Activated CD4-positive, CD25-positive, alpha-beta regulatory T cell treated with anti-CD3 and anti-CD28 coated beads, Interleukin-2, amount 50 U/mL, for 24 hours (primary cell): ENCODE data around the gene IGF2R.

Source experiments
- ATAC-seq, 2 donors: fragments of 150-1000 bp; cut with Tn5 transposase; one replicate each; pipeline ENCODE4 v1.10.0; 2021; ENCODE audit warnings: mild to moderate bottlenecking in 1 of 2, moderate library complexity in 1 of 2

The IGF2R gene

DNA sequence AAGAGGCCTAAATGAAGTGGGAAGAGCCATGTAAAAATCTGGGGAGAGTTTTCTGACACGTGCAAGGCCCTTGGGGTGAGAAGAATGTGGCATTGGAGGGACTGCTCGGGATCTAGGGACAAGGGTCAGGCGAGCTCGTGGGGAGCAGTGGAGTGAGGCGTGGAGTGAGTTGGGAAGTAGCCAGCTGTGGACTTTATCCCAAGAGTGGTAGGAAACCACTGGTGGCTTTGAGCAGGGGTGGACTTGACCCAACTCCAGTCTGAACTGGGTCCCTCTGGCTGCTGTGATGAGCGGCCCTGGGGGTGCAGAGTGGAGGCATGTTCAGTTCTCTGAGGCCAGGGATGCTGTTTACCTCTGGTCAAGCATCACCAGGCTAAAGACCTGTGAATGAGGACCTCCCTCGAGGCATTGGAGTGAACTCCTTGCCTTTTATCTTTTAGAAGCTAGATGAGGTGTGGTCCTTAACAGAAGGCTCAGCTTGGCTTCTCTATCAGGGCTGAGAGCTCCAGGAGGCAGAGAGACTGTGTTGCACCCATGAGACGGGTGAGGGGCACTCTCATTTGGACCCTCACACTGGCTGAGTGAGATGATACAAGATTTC, 173.3 kb downstream of the IGF2R start:
- ATAC-seq, result no peak

- no peak for ATAC-seq
Measured at GRCh38 chr6:160146454-160147145, 177.7 kb downstream of the IGF2R start.

DNA sequence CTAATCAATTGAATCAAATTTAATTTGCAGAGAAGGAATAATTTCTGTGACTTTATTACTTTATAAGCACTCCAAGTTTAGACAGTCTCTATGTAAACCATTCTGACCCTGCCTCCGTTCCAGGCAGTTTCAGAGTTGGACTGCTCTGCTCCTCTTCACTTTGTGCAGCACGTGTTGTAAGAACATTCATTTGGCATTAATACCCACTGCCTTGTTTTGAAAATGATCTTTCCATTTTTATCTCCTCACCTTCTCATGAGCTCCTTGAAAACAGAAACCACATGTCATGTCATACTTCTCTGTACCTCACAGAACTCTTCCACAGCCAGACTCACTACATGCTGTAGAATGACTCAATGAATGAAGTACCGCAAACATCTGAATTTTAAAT, 178.3 kb downstream of the IGF2R start:
- ATAC-seq, result no peak

DNA sequence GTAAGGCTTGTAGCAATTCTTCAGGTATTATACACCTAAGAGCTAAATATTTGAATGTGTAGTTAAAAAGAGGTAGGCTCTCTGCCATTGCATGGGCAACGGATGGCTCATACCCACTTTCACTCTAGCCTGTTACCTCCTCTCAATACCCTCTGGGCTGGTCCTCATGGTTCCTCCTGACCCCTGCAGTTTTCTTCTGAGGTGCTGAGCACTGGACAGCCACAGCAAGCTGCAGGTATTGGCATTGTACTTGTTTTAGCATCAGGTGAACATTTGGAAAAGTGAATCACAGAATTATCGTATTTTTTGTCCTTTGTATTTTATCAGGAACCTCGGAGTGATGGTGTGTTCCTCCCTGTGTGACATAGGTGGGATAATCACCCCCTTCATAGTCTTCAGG, 185.6 kb downstream of the IGF2R start:
- no peak for ATAC-seq

DNA sequence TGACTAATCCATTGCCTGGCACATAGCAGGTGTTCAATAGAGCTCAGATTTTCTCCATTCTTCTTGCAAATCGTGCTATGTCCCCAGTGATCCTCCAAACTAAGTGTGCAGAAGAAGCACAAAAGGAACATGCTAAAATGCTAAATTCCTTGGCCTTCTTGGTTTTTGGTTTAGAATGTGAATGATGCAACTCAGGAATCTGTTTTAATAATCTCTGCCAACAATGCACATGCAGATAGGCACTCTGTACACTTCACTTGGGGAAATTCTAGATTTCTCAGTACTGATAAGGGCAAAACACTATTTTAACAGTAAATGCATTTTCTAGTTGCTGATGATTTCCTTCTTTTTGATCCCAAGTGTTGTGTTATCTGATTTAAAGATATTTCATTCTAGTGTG, 188.0 kb downstream of the IGF2R start:
- no peak for ATAC-seq

DNA sequence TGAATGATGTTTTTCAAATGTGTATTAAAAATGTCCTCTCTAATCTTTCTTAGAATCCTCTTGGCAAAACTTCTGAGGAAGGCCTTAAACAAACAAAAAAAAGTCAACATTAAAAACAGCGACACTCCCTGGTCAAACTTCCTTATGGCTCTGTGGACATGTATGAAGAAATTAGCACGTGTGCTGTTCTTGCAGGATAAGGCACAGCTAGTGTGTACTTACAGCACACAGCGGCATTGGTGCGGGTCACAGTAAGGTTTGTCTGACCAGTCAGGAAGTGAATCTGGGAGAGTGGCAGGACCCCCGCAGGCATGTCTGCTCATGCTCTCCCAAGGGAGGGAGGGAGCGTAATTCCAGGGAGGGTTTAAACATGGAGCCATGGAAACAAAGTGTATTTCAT, 191.6 kb downstream of the IGF2R start:
- ATAC-seq, result no peak
